HG02642 (cell line): Measurements from ENCODE around the gene ZBP1.

Source experiments
- ATAC-seq: cut with Tn5 transposase; IDR thresholded peaks from one replicate; pipeline ENCODE4 v1.9.1; 2021; ENCODE audit warnings: mild to moderate bottlenecking; ENCODE audit not compliant: unreplicated experiment, poor library complexity

Gene ZBP1

DNA sequence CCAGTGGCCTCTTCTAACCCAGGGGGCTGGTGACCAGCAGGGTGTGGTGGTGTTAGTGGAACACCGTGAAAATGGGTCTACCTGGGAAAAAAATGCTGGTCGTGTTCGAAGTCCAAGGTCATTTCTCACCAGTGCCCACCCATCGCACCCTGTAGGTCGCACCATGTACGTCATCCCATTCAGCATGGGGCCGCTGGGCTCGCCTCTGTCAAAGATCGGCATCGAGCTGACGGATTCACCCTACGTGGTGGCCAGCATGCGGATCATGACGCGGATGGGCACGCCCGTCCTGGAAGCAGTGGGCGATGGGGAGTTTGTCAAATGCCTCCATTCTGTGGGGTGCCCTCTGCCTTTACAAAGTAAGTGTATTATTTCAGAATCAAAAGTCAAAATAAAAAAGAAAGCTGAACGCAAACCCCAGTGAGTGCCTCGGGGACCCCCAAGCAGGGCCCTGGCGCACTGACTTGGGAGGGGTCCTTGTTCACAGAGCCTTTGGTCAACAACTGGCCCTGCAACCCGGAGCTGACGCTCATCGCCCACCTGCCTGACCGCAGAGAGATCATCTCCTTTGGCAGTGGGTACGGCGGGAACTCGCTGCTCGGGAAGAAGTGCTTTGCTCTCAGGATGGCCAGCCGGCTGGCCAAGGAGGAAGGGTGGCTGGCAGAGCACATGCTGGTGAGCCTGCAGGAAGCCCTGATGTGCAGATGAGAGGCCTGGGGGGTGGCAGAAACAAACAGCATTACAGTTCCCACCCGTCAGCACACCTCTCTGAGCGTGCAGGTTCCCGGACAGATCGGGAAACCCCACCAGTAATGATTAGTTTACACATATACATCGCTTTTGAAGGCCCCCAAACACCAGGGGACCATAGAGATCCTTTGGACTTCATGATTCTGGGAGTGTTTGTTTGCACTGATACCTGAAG, 57.4 kb downstream of the ZBP1 start:
- ATAC-seq: no peak

DNA sequence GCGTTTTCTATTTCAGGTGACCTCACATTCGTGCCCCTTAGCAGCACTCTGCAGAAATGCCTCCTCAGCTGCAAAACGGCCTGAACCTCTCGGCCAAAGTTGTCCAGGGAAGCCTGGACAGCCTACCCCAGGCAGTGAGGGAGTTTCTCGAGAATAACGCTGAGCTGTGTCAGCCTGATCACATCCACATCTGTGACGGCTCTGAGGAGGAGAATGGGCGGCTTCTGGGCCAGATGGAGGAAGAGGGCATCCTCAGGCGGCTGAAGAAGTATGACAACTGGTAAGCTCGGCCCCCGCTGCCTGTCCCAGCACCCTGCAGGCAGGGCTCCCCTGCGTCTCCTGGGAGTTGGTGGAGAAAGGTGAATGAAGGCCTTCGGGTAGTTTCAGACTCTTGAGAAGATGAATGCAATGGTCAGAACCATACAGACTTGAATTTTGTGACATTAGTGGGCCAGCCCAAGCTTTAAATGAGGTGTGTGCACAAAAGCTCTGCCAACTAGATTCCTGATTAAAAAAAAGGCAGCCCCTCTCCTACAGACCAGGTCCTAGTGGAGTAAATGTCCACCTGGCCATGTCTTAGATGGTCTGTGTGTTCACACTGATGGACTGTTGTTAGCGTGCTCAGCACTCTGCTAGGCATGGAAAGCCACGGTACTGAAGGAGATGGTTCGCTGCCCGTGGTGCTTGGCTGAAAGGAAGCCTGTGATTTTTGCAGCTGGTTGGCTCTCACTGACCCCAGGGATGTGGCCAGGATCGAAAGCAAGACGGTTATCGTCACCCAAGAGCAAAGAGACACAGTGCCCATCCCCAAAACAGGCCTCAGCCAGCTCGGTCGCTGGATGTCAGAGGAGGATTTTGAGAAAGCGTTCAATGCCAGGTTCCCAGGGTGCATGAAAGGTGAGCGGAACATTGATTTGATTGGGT, 58.6 kb downstream of the ZBP1 start:
- ATAC-seq: no peak

- no peak for ATAC-seq
These were observed 59.5 kb downstream of the ZBP1 start, which contains the start of gene PCK1 for GRCh38 chr20:57560554-57561355. Gene PCK1, plus strand, starts transcription at chr20:57561110. Its CDS starts 302 bp downstream, at chr20:57561412.

- no peak for ATAC-seq
These were observed 60.3 kb downstream of the ZBP1 start for GRCh38 chr20:57559658-57560553.

GRCh38 chr20:57559289-57559634, 61.0 kb downstream of the ZBP1 start:
- ATAC-seq: no peak

DNA sequence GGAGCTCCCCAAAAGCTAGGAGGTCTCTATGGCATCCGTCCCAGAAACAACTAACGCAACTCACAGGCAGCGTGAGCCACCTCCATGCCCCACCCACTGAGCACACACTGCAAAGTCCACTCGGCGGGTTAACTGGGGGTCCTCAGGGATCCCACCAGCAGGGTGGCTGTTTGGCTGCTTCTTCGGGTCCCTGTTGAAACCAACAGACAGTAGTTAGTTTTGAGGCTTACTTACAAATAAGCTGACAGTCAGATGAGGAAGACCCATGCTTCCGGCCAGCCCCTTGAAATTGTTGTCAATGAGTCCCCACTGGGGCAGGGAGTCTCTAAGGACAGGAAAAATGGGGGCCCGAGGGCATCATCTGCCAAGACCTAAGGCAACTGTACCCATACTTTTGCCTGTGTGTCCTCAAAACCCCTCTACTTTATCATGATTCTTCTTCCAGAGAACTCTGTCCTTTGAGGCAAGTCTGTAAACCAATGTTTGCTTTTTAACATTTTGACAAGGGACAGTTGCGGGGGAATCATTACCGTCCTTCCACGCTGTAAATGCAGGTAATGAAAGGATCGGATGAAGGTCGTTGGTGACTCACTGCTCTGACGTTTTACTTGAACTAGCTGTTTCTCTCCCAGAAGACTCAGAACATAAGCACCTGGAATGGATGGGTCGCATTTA, 61.5 kb downstream of the ZBP1 start:
- ATAC-seq: no peak

GRCh38 chr20:57557926-57558613, 62.2 kb downstream of the ZBP1 start:
- no peak for ATAC-seq

- no peak for ATAC-seq
These were observed 63.3 kb downstream of the ZBP1 start for GRCh38 chr20:57556980-57557274.

GRCh38 chr20:57555457-57556184, 64.6 kb downstream of the ZBP1 start:
- no peak for ATAC-seq
